PC-9 (cell line): ENCODE measurements around the gene RAC3.

ENCODE experiments used
- CTCF ChIP-seq: fragments of 200-600 bp; sonication (generic); conservative IDR thresholded peaks from 2 replicates; pipeline ENCODE4 v1.6.1; 2017; ENCODE audit warnings: mixed run types, antibody characterized with exemption, mild to moderate bottlenecking, moderate library complexity
- EZH2 ChIP-seq: fragments of 200-600 bp; sonication (generic); IDR thresholded peaks from 2 replicates; pipeline ENCODE4 v1.8.0; 2017; ENCODE audit warnings: antibody characterized with exemption, low read depth

DNA sequence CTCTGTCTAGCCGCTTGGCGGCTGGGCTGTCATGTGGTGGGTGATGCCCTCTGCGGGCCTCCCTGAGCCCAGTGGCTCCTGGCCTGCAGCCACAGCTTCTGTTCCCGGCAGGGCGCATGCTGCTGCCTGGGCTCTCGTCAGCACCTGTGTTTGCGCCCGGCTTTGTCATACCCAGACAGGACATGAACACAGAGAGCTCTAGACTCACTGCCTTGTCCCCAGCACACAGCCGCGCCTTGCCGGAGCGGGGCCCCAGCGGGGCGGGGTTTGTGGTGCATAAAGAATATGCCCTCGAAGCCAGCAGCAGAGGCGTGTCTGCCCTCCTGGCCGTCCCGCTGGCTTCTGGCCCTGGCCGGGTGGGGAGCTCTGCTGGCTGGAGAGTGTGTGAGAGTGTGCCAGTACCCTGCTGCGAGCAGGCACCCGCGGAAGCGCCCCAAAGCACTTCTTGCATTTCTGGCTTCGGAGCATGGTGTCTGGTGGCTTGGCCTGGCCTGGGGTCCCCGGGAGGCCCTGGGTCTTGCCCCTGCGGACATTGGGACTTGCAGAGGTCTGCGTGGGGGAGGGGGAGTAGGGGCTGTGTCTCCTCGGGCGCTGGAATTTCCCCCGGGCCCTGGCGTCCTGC is 39.7 kb upstream of the RAC3 start:
- TF ChIP-seq CTCF (no peak), EZH2 (no peak)
